GM21423 (cell line): ENCODE measurements around the gene AURKA.

ENCODE experiments used
- ATAC-seq: cut with Tn5 transposase; IDR thresholded peaks from one replicate; pipeline ENCODE4 v1.9.1; 2021; ENCODE audit warnings: mild to moderate bottlenecking, moderate library complexity; ENCODE audit not compliant: unreplicated experiment

AURKA gene

GRCh38 chr20:56392132-56392880, at the start of gene AURKA, which contains the start of gene CSTF1:
TSS of gene AURKA (minus strand) at chr20:56392215. CDS start at chr20:56388197, 4,018 bp downstream.
TSS of gene CSTF1 (plus strand) at chr20:56392645. CDS start at chr20:56395553, 2,908 bp downstream.
- peak; percentile 89 for ATAC-seq

GRCh38 chr20:56440346-56441007, 48.5 kb upstream of the AURKA start:
- ATAC-seq, result peak; percentile 74

GRCh38 chr20:56439771-56440291, 47.8 kb upstream of the AURKA start:
- ATAC-seq, result no peak

- no peak for ATAC-seq
Measured at GRCh38 chr20:56438284-56438683, 46.3 kb upstream of the AURKA start.

- no peak for ATAC-seq
Measured at GRCh38 chr20:56437196-56437960, 45.4 kb upstream of the AURKA start.

GRCh38 chr20:56433880-56434255, 41.9 kb upstream of the AURKA start:
- ATAC-seq, result no peak

GRCh38 chr20:56433221-56433879, 41.3 kb upstream of the AURKA start:
- no peak for ATAC-seq

GRCh38 chr20:56431471-56431870, 39.5 kb upstream of the AURKA start:
- ATAC-seq, result no peak

GRCh38 chr20:56430957-56431356, 38.9 kb upstream of the AURKA start:
- no peak for ATAC-seq

GRCh38 chr20:56430461-56430860, 38.4 kb upstream of the AURKA start:
- no peak for ATAC-seq

- no peak for ATAC-seq
Measured at GRCh38 chr20:56429941-56430340, 37.9 kb upstream of the AURKA start.

- ATAC-seq, result no peak
Measured at GRCh38 chr20:56429502-56429901, 37.5 kb upstream of the AURKA start.

- no peak for ATAC-seq
Measured at GRCh38 chr20:56428881-56429280, 36.9 kb upstream of the AURKA start.

GRCh38 chr20:56428410-56428809, 36.4 kb upstream of the AURKA start:
- no peak for ATAC-seq

- ATAC-seq, result no peak
Measured at GRCh38 chr20:56427797-56428196, 35.8 kb upstream of the AURKA start.

GRCh38 chr20:56426926-56427325, 34.9 kb upstream of the AURKA start:
- ATAC-seq, result no peak

- ATAC-seq, result no peak
Measured at GRCh38 chr20:56426026-56426425, 34.0 kb upstream of the AURKA start.

GRCh38 chr20:56424931-56425330, 32.9 kb upstream of the AURKA start:
- ATAC-seq, result no peak

- ATAC-seq, result no peak
Measured at GRCh38 chr20:56423886-56424285, 31.9 kb upstream of the AURKA start.

- ATAC-seq, result no peak
Measured at GRCh38 chr20:56423211-56423610, 31.2 kb upstream of the AURKA start.

GRCh38 chr20:56422824-56423189, 30.8 kb upstream of the AURKA start:
- ATAC-seq, result no peak
